ENCODE results near the gene MOGAT3.
A peak's percentile ranks its signal among the peaks of the same experiment; 100 is the strongest.

The MOGAT3 gene

DNA sequence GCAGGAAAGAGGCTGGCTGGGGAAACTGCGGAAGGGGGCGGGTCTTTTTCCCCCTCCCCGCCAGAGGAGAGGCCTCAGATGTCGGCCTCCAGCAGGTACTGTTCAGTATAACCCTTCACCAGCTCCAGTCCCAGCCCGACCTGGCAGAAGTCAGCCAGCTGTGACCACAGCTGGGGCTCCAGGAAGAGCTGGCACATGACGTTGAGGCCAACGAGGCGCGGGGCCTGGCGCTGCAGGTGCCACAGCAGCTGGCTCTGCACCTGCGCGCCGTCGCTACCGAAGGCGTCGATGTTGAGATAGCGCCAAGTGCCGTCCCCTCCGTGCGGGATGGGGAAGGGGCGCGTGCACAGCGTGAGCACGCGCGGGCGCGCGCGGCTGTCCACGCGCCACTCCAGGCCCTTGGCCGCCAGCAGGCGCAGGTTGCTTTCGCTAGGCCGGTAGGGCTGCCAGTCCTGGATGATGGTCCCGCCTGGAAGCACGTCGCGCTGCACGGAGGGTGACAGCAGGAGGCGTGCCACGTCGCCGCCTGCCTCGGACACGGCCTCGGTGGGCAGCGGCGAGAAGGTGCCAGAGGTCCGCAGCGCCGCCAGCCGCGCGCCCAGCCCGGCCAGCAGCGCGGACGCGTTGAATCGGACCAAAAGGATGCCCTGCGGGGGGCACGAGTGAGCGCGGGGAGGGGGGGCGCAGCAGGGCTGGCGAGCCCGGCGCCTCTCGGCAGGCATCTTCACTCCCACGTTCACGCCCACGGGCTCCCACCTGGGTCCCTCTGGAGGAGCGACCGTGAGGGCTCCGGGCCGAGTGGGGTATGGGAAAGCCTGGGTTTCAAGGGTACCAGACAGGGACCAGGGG lies 28.6 kb downstream of the MOGAT3 start:
- no peak for DNase-seq

DNA sequence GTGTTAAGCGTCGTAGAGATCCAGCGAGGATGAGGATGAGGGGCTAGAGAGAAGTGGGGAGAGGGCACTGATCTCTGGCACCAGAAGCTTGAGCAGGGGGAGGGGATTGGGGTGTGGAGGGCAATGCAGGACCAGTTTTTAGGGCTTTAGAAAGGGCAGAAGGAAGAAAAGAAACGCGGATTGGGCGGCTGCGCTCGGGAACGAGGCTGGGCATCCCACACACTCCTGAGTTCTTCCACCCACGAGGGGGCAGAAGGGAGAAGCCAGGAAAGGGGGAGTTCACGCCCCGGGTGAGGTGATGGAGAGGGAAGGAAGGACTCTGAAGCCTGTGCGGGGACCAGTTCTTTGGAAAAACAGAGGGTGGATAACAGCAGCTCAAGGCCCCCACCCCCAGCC lies 29.4 kb downstream of the MOGAT3 start:
- no peak for DNase-seq

DNA sequence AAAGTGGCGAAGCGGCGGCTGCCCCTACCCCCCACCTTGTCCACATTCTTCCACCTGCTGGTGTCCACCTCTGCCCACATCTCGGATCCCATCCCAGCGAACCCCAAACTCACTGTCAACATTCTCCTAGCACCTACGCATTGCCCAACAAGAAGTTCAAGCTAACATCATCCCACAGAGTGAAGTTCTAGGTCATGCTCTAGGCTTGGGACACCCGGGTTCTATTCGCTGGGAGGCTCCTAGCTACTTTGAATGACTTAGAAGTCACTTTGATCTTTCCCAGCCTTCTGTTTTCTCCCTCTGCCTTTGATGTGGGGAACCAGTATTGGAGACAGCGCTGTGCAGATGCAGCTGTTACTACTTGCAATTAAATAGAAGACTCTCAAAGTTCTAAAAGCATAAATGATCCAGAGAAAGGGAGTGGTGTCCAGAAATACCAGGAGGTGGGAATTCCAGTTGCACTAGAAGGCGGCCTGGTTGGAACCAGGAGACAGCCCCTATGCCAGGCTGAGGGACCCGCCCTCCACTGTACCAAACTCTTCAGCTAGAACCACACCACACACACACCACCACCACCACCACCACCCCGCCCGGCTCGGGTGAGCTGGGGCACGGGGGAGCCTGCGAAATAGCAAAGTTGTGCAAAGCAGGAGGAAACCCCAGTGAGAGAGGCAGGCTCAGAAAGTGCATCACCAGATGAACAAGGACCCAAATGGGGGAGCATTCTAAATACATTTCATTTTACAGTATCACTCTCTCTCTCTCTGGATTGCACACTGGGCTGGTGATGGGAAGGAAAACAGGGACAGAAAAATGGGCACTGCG lies 30.0 kb downstream of the MOGAT3 start:
- peak; percentile 46 for DNase-seq

DNA sequence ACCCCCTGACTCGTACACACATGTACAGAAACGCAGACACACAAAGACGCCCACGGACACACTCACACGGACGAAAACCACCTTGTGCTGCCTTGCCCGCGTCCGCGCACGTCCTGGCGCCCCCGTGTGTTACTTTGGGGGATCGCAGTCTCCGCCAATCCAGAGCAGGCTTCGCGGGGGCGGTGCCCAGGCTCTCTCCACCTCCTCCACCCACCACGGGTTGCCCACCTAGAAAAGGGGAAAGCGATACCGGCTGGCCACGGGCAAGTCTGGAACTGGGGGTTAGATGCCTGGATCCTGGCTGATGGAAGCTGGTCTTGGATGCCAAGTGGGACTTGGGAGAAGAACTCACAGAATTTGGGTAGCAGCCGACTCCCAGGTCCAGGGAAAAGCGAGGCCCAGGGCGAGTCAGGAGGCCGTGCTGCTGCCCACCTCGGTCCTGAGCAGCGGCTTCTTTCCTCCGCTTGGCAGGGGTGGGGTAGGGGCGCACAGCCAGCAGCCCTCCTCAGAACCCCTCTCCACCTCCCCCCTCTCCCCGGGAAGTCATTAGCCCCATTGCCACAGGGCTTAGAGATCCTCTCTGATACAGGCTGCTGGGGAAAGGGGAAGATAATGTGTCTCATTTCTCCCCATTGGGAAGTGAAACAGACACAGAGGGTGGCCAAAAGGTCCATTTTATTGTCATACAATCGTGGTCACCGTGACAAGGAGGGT lies 30.8 kb downstream of the MOGAT3 start:
- DNase-seq: peak; percentile 70

DNA sequence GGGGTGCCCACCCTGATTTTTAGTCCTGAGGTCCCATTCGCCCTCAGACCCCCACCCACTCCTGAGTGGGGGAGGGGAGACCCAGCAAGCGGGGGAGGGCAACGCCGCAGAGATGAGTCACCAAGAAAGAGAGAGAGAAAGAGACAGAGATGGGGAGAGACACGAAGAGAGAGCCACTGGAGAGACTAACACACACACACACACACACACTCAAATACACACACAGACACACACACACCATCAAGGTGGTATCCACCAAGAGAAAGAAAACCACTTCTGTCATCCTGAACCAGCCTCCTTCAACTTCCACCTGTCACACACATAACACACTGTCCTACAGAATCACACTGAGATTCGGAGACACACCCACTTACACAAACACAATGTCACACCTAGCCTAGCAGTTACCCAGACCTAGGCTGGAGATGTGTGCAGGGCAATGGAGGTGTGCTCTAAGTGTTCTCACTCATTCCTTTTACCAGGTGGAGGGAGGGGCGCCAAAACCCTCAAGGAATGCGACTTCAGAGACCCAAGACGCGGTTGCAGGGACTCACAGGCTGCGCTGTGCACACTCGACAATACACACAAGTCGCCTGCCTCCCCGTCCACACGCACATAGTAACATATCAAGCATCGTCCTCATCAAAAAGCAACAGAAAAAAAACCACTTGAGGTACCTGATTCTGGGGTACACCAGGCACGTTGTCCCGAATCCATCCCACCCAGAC lies 31.6 kb downstream of the MOGAT3 start:
- DNase-seq: no peak

DNA sequence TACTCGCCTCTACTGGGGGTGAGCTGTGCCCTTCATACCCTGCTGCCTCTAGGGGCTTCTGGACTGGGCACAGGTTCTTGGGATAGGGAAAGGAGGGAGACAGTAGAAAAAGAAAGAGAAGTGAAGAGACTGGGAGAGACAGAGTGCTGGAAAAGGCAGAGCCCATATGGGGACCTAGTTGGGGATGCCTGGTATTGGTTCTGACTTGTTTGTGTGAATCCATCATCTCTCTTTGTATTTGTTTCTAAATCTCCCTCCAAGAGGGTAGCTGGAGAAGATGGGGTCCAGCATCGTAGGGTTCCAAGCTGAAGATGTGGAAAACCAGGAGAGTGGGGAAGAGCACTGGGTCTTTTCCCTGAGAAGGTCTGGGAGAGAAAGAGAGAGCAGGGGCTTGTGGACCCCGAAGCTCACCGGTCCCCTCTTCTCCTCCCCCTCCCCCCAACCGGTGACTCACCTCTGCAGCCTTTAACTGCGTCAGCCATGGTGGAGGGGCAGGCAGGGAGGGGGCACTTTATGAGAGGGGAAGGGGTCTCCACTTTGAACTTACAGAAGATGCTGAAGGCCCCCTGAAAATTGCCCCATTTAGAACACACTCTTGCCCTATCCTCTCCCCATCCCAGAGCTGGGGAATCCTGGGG lies 32.3 kb downstream of the MOGAT3 start:
- DNase-seq: no peak

DNA sequence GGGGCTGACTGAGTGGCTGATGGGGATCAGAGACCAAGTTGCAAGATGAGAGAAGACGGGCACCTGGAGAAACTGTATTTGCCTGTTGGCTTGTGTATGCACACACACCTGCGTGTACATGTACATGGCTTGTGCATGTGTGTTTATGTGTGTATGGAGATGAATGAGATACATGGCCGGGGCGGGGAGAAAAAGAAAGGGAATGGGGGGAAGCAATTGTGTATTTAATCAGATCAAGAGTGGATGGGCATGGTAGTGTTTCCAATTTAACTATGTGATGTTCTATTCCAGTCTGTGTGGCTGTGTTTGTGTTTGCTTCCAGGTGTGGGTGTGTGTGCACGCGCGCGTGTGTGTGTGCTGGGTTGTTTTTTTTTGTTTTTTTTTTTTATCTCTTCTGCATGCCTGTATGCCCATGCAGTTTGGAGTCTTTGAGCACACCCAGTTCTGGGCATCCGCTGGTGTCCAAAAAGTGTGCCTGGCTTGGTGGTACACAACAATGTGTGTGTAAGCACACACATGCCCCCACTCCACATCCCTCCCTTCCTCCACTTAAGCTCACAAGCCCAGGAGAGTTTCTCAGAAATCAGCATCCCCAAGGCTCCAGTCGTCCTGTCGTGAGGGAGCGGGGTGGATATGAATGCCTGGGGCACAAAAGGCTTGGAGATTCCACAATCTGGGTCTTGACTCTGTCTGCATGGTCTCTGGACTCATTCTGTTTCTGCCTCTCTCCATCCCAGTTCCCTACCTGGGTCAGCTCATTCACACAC lies 33.0 kb downstream of the MOGAT3 start:
- DNase-seq: no peak

DNA sequence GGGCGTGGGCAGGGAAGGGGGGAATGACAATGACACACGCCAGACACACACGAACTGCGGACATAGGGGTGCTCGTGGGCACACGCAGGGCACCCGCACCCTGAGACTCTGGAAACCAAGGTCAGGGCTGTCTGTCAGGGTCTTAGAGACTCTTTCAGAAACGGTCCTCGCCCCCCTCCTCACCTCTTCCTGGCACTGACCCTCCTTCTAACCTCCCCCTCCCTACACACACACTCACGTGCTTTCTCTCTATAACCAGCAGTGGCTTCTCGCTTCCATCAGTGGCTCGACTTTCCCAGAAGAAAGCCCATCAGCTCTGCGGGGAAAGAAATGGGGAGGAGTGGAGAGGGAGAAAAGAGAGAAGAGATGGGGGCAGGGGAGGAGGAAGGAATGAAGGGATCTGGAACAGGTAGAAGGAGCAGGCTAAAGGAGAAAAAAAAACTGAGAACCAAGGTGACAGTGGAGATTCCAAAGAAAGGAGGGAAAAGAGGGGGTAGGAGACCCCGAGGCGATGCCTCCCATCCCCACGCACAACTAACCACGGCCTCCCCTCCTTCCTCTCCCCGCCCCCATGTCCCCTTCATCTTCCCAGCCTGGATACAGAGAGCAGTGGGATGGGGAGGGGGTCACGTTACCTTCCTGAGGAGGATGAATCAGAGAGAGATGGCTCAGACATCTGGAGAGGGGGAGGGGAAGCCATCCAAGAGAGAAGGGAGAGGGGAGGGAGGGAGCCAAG lies 33.8 kb downstream of the MOGAT3 start:
- DNase-seq: no peak

DNA sequence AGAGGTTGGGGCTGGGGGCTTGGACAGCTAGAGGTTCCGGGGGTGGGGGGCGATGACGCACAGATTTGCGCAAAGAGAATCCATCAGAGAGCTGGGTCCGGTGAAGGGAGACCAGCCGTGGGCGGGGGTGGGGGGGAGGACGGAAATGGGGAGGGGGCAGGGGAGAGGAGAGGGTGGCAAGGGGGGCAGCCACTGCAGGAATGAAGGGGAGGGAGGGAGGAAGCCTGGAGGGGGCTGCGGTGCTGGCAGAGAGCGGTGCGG lies 34.3 kb downstream of the MOGAT3 start:
- DNase-seq: no peak

DNA sequence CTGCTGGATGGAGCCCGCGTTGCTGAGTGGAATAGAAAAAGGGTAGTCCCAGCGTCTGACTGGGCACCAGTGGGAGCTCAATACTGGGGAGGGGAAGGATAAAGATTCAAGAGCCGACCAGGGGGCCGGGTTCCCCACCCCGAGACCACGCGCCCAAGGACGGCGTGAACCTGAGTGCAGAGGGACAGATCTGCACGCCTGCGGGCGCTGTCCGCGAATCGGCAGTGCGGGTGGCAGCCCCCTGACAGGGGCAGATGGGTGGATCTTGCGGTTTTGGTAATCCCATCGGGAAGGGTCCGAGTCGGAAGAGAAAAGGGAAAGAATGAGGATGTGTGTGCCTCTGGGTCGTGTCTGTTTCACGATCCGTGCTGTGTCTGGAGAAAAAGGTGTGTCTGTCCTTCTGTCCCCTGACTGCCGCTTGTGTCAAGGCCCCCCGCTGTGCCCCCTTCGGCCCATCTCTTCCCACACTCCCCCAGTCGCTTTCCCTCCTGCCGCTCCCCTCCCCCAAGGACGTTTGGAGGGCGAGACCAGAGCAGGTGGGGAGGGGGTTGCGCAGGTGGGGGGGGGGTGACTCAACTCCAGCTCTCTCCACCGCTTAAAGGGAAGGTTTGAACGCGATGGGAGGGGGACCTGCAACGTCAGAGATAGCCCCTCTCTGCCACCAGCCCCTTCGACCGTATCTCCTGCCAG lies 34.7 kb downstream of the MOGAT3 start:
- no peak for DNase-seq

DNA sequence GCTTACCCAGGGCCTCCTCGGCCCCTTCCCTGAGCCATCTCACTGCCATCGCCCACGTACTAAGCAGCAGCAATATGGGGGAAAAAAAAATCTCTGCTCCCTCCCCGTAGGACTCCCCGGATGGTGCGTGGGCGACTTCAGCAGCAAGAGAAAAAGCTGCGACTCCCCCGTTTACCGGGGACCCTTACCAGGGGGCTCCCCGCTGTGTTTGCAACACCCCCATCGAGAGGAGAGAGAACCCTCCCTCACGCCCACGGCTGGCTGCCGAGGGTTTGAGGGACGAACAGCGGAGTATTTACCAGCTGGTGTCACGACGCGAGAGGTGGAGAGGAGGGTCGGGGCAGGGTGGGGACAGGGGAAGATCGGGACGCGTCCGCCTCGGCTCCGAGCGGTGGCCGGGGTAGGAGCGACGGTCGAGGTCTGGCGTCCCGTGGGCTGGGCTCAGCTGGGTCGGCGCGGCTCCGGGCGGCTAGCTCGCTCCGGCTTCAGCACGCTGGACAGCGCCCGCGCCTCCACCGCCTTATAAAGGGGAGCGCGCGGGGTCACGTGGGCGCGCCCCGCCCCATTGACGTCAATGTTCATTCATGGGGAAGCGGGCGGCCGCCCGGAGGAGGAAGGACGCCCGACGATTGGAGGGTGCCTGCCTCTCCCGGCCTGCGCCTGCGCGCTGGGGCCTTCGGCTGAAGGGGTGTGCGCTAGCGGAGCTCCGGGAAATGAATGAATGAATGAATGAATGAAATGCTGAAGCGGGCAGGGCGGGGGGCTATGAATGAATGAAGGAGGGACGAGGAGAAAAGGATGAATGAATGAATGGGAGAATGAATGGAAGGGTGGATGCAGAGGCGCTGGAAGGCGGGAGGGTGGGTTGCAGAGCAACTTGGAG lies 35.5 kb downstream of the MOGAT3 start, which contains the start of gene VGF:
VGF (minus strand) TSS at position 495 of the 883 bp plus-strand sequence. CDS start 726 bp downstream, outside the sequence.
- peak; percentile 88 for DNase-seq

DNA sequence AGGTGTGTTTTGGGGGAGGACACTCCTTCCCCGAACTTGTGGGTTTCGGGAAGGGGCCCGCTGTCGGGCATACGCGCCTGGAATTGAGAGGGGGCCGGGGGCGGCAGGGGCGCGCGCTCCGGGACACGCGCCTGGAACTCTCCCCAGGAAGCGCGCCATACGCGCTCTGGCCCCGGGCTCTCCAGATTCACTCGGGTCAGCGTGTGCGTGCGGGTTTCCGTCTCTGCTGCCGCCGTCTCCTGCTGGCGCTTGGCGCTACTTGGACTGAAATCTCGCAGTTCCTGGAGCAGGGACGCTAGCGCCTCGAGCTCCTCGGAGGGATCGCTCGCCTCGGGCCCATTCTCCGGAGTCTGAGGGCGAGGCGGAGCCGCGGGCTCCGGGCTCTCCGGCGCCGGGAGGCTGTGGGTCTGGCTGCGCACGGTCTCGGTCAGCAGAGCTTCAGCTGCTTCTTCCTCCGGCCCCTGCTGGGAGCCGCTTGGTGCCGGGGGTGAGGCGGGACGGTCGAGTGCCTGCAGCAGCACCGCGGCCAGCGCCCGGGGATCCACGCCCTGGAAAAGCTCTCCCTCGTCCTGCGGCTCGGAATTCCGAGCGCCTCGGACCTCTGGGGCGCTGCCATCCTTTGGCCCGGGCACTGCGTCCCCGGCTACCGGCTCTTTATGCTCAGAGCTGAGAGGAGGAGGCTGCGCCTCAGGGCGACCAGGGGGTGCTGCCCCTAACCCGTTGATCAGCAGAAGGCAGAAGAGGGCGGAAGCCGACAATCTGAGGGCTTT lies 36.6 kb downstream of the MOGAT3 start:
- DNase-seq: no peak

DNA sequence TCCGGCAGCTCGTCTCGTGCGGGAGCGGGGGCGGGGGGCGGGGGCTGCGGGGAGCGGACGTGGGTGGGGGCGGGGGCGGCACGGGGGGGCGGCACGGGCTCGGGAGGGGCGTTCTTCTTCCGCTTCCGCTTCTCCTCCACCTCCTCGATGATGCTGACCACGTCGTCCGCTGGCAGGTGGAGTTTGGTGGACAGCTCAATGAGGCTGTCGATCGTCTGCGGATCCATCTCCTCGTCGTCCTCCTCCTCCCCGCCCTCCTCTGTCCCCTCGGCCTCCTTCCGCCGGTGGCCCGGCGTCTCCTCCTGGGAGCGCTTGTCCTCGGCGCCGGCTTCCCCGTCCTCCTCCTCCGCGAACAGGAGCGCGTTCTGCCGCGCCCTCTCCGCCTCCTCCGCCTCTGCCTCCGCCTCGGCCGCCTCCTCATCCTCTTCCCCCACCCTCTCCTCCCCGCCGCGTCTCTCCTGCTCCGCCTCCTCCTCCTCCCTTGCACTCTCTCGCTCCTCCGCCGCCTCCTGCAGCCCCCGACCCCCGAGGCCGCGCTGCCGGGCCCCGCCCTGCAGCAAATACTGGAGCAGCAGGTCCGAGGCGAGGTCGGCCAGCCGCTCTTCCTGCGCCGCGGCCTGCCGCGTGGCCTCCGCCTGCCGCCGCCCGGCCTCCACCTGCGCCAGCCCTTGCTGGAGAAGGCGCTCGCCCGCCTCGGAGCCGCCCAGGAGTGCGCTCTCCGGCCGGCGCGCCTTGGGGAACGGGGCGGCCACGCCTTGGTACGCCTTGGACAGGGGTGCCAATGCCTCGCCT lies 37.4 kb downstream of the MOGAT3 start:
- no peak for DNase-seq

DNA sequence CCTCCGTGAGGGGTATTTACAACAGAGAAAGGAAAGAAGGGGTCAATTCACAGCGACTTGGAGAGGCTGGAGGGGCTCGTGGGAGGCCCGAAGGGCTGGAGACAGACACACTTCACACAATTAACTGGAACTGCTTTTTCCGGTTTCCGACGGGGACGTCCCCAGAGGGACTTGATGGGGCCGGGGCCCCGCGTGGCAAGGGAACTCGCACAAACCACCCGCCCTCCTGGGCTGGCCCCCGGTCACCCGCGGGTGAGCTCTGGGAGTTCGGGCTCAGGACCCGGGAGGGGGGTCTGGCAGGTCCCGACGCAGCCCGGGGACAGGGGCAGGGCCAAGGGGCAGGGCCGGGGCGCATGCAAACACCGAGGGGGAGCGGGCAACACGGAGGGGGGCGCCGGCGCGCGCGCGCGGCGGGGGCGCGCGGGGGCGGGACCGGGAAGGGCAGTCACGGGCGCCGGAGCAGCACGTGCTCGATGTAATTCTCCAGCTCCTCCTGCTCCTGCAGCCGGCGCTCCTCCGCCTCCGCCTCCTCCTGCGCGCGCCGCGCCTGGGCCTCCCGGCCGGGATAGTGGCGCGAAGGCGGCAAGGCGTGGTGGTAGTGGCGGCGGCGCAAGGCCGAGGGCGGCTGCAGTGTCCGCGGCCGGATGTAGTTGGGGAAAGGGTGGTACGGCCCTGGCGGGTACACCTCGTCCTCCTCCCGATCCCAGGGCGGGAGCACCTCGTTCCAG lies 38.1 kb downstream of the MOGAT3 start:
- no peak for DNase-seq

DNA sequence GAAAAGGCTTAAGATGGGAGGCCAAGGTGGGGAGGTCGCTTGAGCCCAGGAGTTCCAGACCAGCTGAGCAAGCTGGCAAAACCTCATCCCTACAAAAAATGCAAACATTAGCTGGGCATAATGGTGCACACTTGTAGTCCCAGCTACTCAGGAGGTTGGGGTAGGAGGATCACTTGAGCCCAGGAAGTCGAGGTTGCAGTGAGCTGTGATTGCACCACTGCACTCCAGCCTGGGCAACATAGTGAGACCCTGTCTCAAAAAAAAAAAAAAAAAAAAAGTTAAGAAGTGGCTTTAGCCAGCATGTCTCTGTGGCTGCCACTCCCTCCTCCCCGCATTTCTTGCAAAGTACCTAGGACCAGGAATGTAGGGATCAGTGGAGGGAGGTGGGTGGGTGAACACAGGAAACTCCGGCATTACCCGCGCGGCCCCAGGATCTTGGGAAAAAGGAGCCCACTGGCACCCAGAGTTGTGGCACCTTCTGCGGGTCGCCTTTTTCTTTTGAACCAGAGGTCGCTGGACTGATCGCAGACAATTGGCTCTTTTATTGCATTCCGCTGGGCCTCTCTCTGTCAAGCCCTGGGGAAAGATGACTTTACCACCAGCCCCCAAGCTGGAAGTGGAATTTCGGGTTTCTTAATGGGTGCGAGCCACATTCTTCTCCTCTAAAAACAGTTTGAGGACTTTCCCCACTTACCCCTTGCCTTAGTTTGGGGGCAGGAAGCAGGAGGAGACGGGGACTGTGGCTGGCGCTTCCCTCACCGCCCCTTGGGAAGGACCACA lies 39.0 kb downstream of the MOGAT3 start:
- DNase-seq: no peak

DNA sequence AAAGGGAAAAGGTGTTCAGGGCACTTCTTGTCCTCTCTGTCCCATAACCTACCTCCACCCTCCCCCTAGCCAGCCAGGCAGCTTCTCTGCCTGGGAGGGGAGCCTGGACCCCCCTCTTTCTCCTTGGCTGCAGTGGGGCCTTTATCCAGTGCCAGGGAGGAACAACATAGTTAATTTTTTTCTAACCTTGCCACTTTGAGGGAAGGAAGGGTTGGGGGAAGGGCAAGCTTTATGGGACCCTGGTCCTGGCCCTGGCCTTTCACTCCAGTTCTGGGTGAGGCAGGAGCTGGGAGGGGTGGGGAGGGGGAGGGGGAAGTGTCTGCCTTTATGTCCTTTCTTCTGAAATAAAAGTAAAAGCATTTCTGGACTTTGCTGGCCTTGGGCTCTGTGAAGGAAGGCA lies 39.9 kb downstream of the MOGAT3 start:
- no peak for DNase-seq

Measured in central memory CD4-positive, alpha-beta T cell (primary cell).